Measurements from ENCODE around the gene HSP90AB1. TPM values are rescaled to one million over a fixed set of nuclear protein-coding genes. Genes with fewer than 3 reads are reported as not detected.

The HSP90AB1 gene
- total and polyA plus RNA-seq, 9 of the 15 experiments (the other 6 are each of a cell fraction or from before 2014, with no cell fraction given), result 1,780 to 3,358 (median 2,262) TPM

GRCh38 chr6:44265722-44266233 is 18.9 kb downstream of the HSP90AB1 start (continued):
- no peak for TF ChIP-seq KDM4B (IDR thresholded peaks at IDR 0.05; ENCODE audit: borderline replicate concordance in 2 of 2, low read depth in 1 of 2)
- no peak for TF ChIP-seq NR3C1 (CRISPR knock-in tag; IDR thresholded peaks at IDR 0.05)
- TF ChIP-seq PHF8 (IDR thresholded peaks at IDR 0.05; ENCODE audit: borderline replicate concordance, low read length), result no peak
- no peak for TF ChIP-seq IRF2 (CRISPR knock-in tag; IDR thresholded peaks at IDR 0.05)
- 0 out of 4 replicates have a peak, but pooled peaks of 1 of the 2 experiments have one; percentile 14 for TF ChIP-seq ZNF639 (CRISPR knock-in tag; conservative IDR thresholded peaks at IDR 0.05 in 1 of 2, IDR thresholded peaks at IDR 0.05 in 1 of 2)
- no peak for TF ChIP-seq L3MBTL2 (IDR thresholded peaks at IDR 0.05)
- no peak; the same call in 1 of the 2 replicates for TF ChIP-seq LEF1 (IDR thresholded peaks at IDR 0.05)
- TF ChIP-seq SAFB2 (IDR thresholded peaks at IDR 0.05; ENCODE audit: borderline replicate concordance, low read depth, low read length, severe bottlenecking), result no peak
- TF ChIP-seq PYGO2 (tag; IDR thresholded peaks at IDR 0.05), result no peak
- TF ChIP-seq SRF (CRISPR knock-in tag; IDR thresholded peaks at IDR 0.05), result no peak
- no peak for TF ChIP-seq HNRNPUL1 (IDR thresholded peaks at IDR 0.05; ENCODE audit: low read length)
- TF ChIP-seq ZNF507 (tag; conservative IDR thresholded peaks at IDR 0.05), result no peak
- no peak for TF ChIP-seq ZNF3 (CRISPR knock-in tag; IDR thresholded peaks at IDR 0.05)
- TF ChIP-seq PTTG1 (tag; IDR thresholded peaks at IDR 0.05; ENCODE audit: low read depth), result no peak
- no peak for TF ChIP-seq MBD1 (CRISPR knock-in tag; IDR thresholded peaks at IDR 0.05)
- TF ChIP-seq BRD4 (IDR thresholded peaks at IDR 0.05), result no peak
- no peak; a peak in 1 of 4 replicates for TF ChIP-seq CSDE1 (IDR thresholded peaks at IDR 0.05)
- TF ChIP-seq ZNF24 (IDR thresholded peaks at IDR 0.05), result peak; percentile 100
- TF ChIP-seq PPARD (CRISPR knock-in tag; IDR thresholded peaks at IDR 0.05), result no peak
- TF ChIP-seq HCFC1 (IDR thresholded peaks at IDR 0.05; ENCODE audit: low read depth, low read length), result 0 out of 2 replicates have a peak, but pooled peaks have one; percentile 25
- TF ChIP-seq TFE3 (CRISPR knock-in tag; IDR thresholded peaks at IDR 0.05), result no peak
- no peak for TF ChIP-seq MTA1 (IDR thresholded peaks at IDR 0.05; ENCODE audit: borderline replicate concordance)
- no peak for TF ChIP-seq ZNF668 (CRISPR knock-in tag; IDR thresholded peaks at IDR 0.05)
- no peak for TF ChIP-seq U2AF2 (optimal IDR thresholded peaks at IDR 0.05; ENCODE audit: low read depth, low read length)
- no peak for TF ChIP-seq CAMTA2 (CRISPR knock-in tag; conservative IDR thresholded peaks at IDR 0.05)
- no peak for TF ChIP-seq HMG20A (CRISPR knock-in tag; conservative IDR thresholded peaks at IDR 0.05)

All from K562 (cell line).